Psoas muscle (tissue), 8 donors: ENCODE results near the gene UTRN. TPM values are rescaled to one million over a fixed set of nuclear protein-coding genes. Genes with fewer than 3 reads are reported as not detected.
A peak's percentile ranks its signal among the peaks of the same experiment; 100 is the strongest.

Experiments used
- ATAC-seq, 4 donors: fragments of 200-7000 bp; cut with Tn5 transposase; one replicate each; pipeline ENCODE4 v1.9.1; 2020; ENCODE audit warnings: moderate library complexity in 3 of 4, mild to moderate bottlenecking in 2 of 4
- DNase-seq, 2 donors: peaks; one replicate each; pipeline ENCODE4 v3.0.0-alpha.2; 2020
- H3K27ac ChIP-seq: fragments of 200-600 bp; one replicate; pipeline ENCODE4 v1.8.0; 2022
- H3K27me3 ChIP-seq, 3 donors: fragments of 200-600 bp in 1 of 3; one replicate each; pipeline versions ENCODE4 v1.6.1 to v1.8.0; 2013 to 2022; ENCODE audit warnings: low read length in 2 of 3, mild to moderate bottlenecking in 2 of 3, moderate library complexity in 1 of 3; ENCODE audit not compliant: insufficient read depth in 3 of 3
- H3K36me3 ChIP-seq, 2 donors: fragments of 200-600 bp in 1 of 2; one replicate each; pipeline versions ENCODE4 v1.6.1 to v1.8.0; 2013 to 2022; ENCODE audit warnings: low read depth in 1 of 2, mild to moderate bottlenecking in 1 of 2, moderate library complexity in 1 of 2; ENCODE audit not compliant: insufficient read depth in 1 of 2
- H3K4me1 ChIP-seq: fragments of 200-600 bp; one replicate; pipeline ENCODE4 v1.8.0; 2022
- H3K4me3 ChIP-seq: fragments of 200-600 bp; one replicate; pipeline ENCODE4 v1.8.0; 2022; ENCODE audit warnings: mild to moderate bottlenecking
- H3K9me3 ChIP-seq: fragments of 200-600 bp; one replicate; pipeline ENCODE4 v1.8.0; 2022
- WGBS, 3 donors: extraction: QIAGEN DNeasy Blood & Tissue Kit; methylation state at CpG; one replicate each; pipeline versions ENCODE4 v1.1.6 to v1.1.7; 2013; 5-methylcytosine and 5-hydroxymethylcytosine counted together
- intact Hi-C, 2 donors: fragments of 100-400 bp; cut with DNase I; formaldehyde crosslinking; loops; one replicate each; pipeline versions ENCODE4 v1.11.0 to v1.14.2; 2022
- polyA plus RNA-seq, 3 donors: library from polyadenylated mRNA; stranded (reverse); fragments of 200-250 nt; gene quantifications; one replicate each; pipeline ENCODE4 v1.2.3, GENCODE V29; 2013
- total RNA-seq, 4 donors: library from RNA; stranded (reverse); fragmentation: NEBNext Ultra II Directional in 2 of 4; extraction: Animal tissue kit (Norgen Biotek cat#: 25700) in 2 of 4; gene quantifications; one replicate each; pipeline versions ENCODE4 v1.2.1 to v1.2.4, GENCODE V29; 2021 to 2023
- TF ChIP-seq, protein P1 (sequence below): fragments of 200-600 bp; IDR thresholded peaks from one replicate; pipeline ENCODE4 v1.8.0; 2022; ENCODE audit warnings: antibody characterized with exemption
- donor health status: healthy with polysubstance abuse.
- donor health status: DM: no; HTN: no; CAD: no; lungs with moderate emphysema.
- donor health status: Bipolar disorder and iron deficiency.
- donor health status: healthy.
- donor health status: DM: yes; HTN: yes; CAD: no.
- donor health status: DM: no; HTN: no; CAD: no.
- donor health status: DM: no; HTN: no; CAD: no.
- donor health status: DM: yes; HTN: yes; CAD: no.

Gene UTRN
- total and polyA plus RNA-seq, 7 donors: 6.0 to 64.9 (median 29.1) TPM

DNA sequence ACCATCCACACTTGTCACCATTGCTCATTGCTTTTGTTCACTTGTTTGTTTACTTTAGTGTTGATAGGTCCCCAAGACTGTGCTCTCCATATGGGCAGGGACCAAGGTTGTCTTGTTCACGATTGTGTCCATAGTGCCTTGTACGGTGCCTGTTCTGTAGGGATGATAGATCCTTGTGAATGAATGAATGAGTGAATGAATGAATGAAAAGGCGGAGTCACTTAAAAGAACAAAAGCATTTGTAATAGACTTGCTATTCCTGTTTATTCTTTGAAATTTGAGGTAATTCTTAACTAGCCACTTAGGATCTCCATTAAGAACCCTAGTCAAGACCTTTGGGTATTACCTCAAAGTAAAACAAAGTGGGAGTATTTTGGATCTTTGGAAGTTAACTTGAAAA is 47.0 kb downstream of the UTRN start:
- DNase-seq (no peak), ATAC-seq (no peak)
- WGBS, 3 donors: 94 to 98% (median 97%) methylated on average over 3 of the region's 3 CpGs
- intact Hi-C loops: no loop called here
- Histone ChIP-seq H3K27ac (peak overlapping the region; percentile 10), H3K27me3 (no peaks in the 10 kb centered on the region), H3K36me3 (no peaks in the 10 kb centered on the region), H3K4me1 (peaks cover 56% of the 10 kb centered on the region), H3K9me3 (no peaks in the 10 kb centered on the region), H3K4me3 (no peak overlapping the region)
- TF ChIP-seq, protein P1, sequence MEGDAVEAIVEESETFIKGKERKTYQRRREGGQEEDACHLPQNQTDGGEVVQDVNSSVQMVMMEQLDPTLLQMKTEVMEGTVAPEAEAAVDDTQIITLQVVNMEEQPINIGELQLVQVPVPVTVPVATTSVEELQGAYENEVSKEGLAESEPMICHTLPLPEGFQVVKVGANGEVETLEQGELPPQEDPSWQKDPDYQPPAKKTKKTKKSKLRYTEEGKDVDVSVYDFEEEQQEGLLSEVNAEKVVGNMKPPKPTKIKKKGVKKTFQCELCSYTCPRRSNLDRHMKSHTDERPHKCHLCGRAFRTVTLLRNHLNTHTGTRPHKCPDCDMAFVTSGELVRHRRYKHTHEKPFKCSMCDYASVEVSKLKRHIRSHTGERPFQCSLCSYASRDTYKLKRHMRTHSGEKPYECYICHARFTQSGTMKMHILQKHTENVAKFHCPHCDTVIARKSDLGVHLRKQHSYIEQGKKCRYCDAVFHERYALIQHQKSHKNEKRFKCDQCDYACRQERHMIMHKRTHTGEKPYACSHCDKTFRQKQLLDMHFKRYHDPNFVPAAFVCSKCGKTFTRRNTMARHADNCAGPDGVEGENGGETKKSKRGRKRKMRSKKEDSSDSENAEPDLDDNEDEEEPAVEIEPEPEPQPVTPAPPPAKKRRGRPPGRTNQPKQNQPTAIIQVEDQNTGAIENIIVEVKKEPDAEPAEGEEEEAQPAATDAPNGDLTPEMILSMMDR: no peak

DNA sequence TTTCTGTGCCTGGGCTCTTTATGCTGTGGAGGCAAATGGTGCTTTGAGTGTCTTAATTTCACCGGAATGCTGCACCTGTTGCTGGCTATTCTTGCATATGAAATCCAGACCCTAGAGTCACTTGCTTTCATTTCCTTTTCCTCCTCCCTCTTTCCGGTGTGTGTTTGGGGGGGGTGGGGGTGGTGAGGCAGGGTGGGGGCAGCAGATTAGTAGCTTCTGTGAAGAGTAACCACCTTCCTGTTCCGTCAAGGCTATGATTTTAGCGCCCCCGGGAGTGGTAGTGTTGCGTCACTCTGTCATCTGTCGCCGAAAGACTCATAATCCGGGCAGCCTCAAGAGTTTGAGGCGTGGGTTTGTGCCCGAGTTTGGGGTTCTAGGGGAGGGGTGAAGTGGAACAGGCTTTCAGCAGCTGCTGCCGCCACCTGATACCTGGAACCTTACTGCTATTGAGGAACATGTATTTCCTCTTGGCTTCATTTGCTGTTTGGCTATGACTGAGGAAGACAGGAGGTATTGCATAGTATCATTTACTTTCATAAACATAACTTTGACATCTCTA is 49.1 kb downstream of the UTRN start:
- H3K27me3 ChIP-seq: no peaks in the 10 kb centered on the region
- H3K27ac ChIP-seq: peak overlapping the region; percentile 88
- 12 to 21% (median 14%) methylated on average over 12 of the region's 12 CpGs for WGBS, 3 donors
- TF ChIP-seq, protein P1: no peak
- no peaks in the 10 kb centered on the region for H3K36me3 ChIP-seq
- DNase-seq (peak; percentile 52 to 69), ATAC-seq (peak; percentile 83 to 89 (median 88))
- peaks cover 61% of the 10 kb centered on the region for H3K4me1 ChIP-seq
- peak overlapping the region; percentile 58 for H3K4me3 ChIP-seq
- intact Hi-C loops: loop anchor here in 1 of 2 donors (2.0 kb wide), 1 partner anchor 47 kb away; no protein-coding TSS in a partner anchor
- no peaks in the 10 kb centered on the region for H3K9me3 ChIP-seq

Other genes with a start within 250 kb of the UTRN start
- gene SF3B5, start 189.8 kb upstream of the UTRN start, total RNA-seq: 100 to 1,000 TPM; 115 to 146 (median 127) TPM
- gene SF3B5, start 189.8 kb upstream of the UTRN start, polyA plus RNA-seq: 100 to 1,000 TPM; 173 to 296 (median 180) TPM
- 1 to 10 TPM; 1.4 to 2.8 (median 1.7) TPM for gene STX11, start 134.8 kb upstream of the UTRN start, total RNA-seq
- gene STX11, start 134.8 kb upstream of the UTRN start, polyA plus RNA-seq: 1 to 10 TPM; 1.2 to 4.6 (median 1.4) TPM